Activated CD4-positive, alpha-beta memory T cell treated with anti-CD3 and anti-CD28 coated beads for 36 hours (primary cell): ENCODE measurements around the gene LPIN2. TPM values are rescaled to one million over a fixed set of nuclear protein-coding genes. Genes with fewer than 3 reads are reported as not detected.
"Not testable (repeated sequence)": the region's sequence is repeated elsewhere in the genome, so short reads cannot be mapped to it uniquely, and the experiment has no call there.

Experiments used
- CTCF ChIA-PET: fragments of 350-600 bp; sonication (Branson Sonifier 250); formaldehyde crosslinking; loops from one replicate; lab custom pipeline; 2021; ENCODE audit warnings: antibody characterized with exemption, inconsistent platforms; lab: Charles Lee
- POLR2A ChIA-PET: fragments of 350-600 bp; sonication (Branson Sonifier 250); formaldehyde crosslinking; loops from one replicate; lab custom pipeline; 2021; ENCODE audit warnings: antibody characterized with exemption; lab: Charles Lee
- DNase-seq: peaks from one replicate; pipeline ENCODE4 v3.0.0-alpha.2; 2020
- H3K27ac Mint-ChIP-seq: one replicate; pipeline ENCODE4 v1.8.0; 2021; ENCODE audit warnings: mixed read lengths
- H3K27me3 Mint-ChIP-seq: one replicate; pipeline ENCODE4 v1.8.0; 2021; ENCODE audit warnings: mixed read lengths
- H3K36me3 Mint-ChIP-seq: one replicate; pipeline ENCODE4 v1.8.0; 2021; ENCODE audit warnings: mixed read lengths
- H3K4me1 Mint-ChIP-seq: one replicate; pipeline ENCODE4 v1.8.0; 2021; ENCODE audit warnings: low read depth, mixed read lengths
- H3K4me3 Mint-ChIP-seq: one replicate; pipeline ENCODE4 v1.8.0; 2021; ENCODE audit warnings: mild to moderate bottlenecking, mixed read lengths
- H3K9me3 Mint-ChIP-seq: one replicate; pipeline ENCODE4 v1.8.0; 2021; ENCODE audit warnings: mixed read lengths
- intact Hi-C: fragments of 100-400 bp; cut with micrococcal nuclease; formaldehyde crosslinking; loops from one replicate; pipeline ENCODE4 v1.15.1; 2023
- total RNA-seq, 2 experiments: library from RNA; stranded (reverse); gene quantifications; one replicate each; pipeline ENCODE4 v1.2.3, GENCODE V29; 2021

Gene LPIN2
- total RNA-seq, 2 experiments from 2014 or later: 102 to 107 TPM

DNA sequence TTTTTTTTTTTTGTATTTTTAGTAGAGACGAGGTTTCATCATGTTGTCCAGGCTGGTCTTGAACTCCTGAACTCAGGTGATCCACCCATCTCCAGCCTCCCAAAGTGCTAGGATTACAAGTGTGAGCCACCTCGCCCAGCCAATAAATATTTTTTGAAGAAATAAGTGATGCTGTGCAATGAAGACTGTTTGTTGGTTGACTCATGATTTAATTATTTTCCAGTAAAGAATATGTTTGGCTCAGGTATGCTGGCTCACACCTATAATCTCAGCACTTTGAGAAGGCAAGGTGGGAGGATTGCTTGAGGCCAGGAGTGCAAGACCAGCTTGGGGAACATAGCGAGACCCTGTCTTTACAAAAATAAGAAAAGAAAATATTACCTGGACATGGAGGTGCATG lies 41.8 kb upstream of the LPIN2 start:
- H3K36me3 Mint-ChIP-seq: peaks cover 7% of the 10 kb centered on the region
- peaks cover 7% of the 10 kb centered on the region for H3K9me3 Mint-ChIP-seq
- H3K27ac Mint-ChIP-seq: no peak overlapping the region
- H3K4me3 Mint-ChIP-seq: no peak overlapping the region
- intact Hi-C loops: no loop called here
- no peak for DNase-seq
- H3K27me3 Mint-ChIP-seq: no peaks in the 10 kb centered on the region
- ChIA-PET CTCF (interaction anchor here (0.8 to 2.2 kb wide), 3 partner anchors 9 to 85 kb away, joined by 3 to 7 read pairs (median 4); no protein-coding TSS in a partner anchor), POLR2A (no interaction called here)
- H3K4me1 Mint-ChIP-seq: peaks cover 48% of the 10 kb centered on the region

- Mint-ChIP-seq H3K27me3 (no peaks in the 10 kb centered on the region), H3K4me3 (no peak overlapping the region), H3K36me3 (peaks cover 7% of the 10 kb centered on the region), H3K9me3 (peaks cover 7% of the 10 kb centered on the region), H3K27ac (no peak overlapping the region), H3K4me1 (peaks cover 44% of the 10 kb centered on the region)
- ChIA-PET CTCF (interaction anchor here (0.6 to 1.3 kb wide), 2 partner anchors 9 to 75 kb away, joined by 3 to 4 read pairs; no protein-coding TSS in a partner anchor), POLR2A (no interaction called here)
- no peak for DNase-seq
- intact Hi-C loops: no loop called here
Measured at GRCh38 chr18:3054214-3054613, 41.3 kb upstream of the LPIN2 start.

GRCh38 chr18:3053081-3053480 lies 40.1 kb upstream of the LPIN2 start:
- ChIA-PET POLR2A (no interaction called here), CTCF (interaction anchor here (1.3 kb wide), 1 partner anchor 9 kb away, joined by 3 read pairs; no protein-coding TSS in a partner anchor)
- intact Hi-C loops: no loop called here
- Mint-ChIP-seq H3K4me3 (no peak overlapping the region), H3K4me1 (peaks cover 35% of the 10 kb centered on the region), H3K36me3 (peaks cover 7% of the 10 kb centered on the region), H3K9me3 (peaks cover 7% of the 10 kb centered on the region), H3K27ac (no peak overlapping the region), H3K27me3 (no peaks in the 10 kb centered on the region)
- DNase-seq: no peak

GRCh38 chr18:3052411-3052758 lies 39.4 kb upstream of the LPIN2 start:
- CTCF ChIA-PET: interaction anchor here (1.3 kb wide), 1 partner anchor 10 kb away, joined by 3 read pairs; no protein-coding TSS in a partner anchor
- H3K27me3 Mint-ChIP-seq: no peaks in the 10 kb centered on the region
- no peak overlapping the region for H3K4me3 Mint-ChIP-seq
- H3K36me3 Mint-ChIP-seq: peaks cover 7% of the 10 kb centered on the region
- H3K27ac Mint-ChIP-seq: peak overlapping the region; percentile 44
- no peak for DNase-seq
- POLR2A ChIA-PET: no interaction called here
- intact Hi-C loops: no loop called here
- peaks cover 7% of the 10 kb centered on the region for H3K9me3 Mint-ChIP-seq
- H3K4me1 Mint-ChIP-seq: peaks cover 31% of the 10 kb centered on the region

DNA sequence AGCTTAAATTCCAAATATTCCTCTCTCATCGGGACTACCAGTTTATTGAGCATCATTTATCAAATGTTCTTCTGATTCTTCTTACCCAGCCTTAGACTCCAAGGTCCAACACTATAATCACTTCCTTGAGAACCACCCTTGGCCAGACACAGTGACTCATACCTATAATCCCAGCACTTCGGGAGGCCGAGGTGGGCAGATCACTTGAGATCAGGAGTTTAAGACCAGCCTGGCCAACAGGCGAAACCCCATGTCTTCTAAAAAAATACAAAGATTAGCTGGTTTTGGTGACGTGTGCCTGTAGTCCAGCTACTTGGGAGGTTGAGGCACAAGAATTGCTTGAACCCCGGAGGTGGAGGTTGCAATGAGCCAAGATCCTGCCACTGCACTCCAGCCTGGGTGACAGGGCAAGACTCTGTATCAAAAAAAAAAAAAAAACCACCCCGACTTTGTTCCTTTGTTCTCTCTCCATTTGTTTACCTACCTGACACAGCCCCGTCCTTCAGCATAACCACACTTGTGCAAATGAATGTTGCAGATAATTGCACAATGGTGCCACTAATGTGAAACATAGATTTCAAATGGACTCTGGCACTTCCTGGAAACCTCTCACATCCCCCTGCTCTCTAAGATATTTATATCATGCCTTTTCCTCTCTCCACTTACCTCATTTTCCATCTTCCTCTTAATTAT lies 38.9 kb upstream of the LPIN2 start:
- CTCF ChIA-PET: no interaction called here
- Mint-ChIP-seq H3K27ac (peak overlapping the region; percentile 44), H3K36me3 (peaks cover 7% of the 10 kb centered on the region), H3K4me3 (no peak overlapping the region), H3K9me3 (peaks cover 7% of the 10 kb centered on the region), H3K4me1 (peaks cover 28% of the 10 kb centered on the region), H3K27me3 (no peaks in the 10 kb centered on the region)
- DNase-seq: no peak
- intact Hi-C loops: no loop called here
- POLR2A ChIA-PET: no interaction called here

DNA sequence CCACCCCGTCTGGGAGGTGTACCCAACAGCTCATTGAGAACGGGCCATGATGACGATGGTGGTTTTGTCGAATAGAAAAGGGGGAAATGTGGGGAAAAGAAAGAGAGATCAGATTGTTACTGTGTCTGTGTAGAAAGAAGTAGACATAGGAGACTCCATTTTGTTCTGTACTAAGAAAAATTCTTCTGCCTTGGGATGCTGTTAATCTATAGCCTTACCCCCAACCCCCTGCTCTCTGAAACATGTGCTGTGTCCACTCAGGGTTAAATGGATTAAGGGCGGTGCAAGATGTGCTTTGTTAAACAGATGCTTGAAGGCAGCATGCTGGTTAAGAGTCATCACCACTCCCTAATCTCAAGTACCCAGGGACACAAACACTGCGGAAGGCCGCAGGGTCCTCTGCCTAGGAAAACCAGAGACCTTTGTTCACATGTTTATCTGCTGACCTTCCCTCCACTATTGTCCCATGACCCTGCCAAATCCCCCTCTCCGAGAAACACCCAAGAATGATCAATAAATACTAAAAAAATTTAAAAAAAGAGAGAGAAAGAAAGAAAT lies 37.0 kb upstream of the LPIN2 start:
- H3K36me3 Mint-ChIP-seq, H3K9me3 Mint-ChIP-seq, H3K4me3 Mint-ChIP-seq, H3K27me3 Mint-ChIP-seq, intact Hi-C loops, CTCF ChIA-PET, DNase-seq, POLR2A ChIA-PET, H3K27ac Mint-ChIP-seq: not testable (repeated sequence)
- H3K4me1 Mint-ChIP-seq: peaks cover 36% of the 10 kb centered on the region

- ChIA-PET CTCF (no interaction called here), POLR2A (no interaction called here)
- no peak overlapping the region for H3K4me3 Mint-ChIP-seq
- H3K36me3 Mint-ChIP-seq: peaks cover 7% of the 10 kb centered on the region
- intact Hi-C loops: no loop called here
- H3K9me3 Mint-ChIP-seq: peaks cover 7% of the 10 kb centered on the region
- peaks cover 36% of the 10 kb centered on the region for H3K4me1 Mint-ChIP-seq
- H3K27ac Mint-ChIP-seq: no peak overlapping the region
- no peak for DNase-seq
- no peaks in the 10 kb centered on the region for H3K27me3 Mint-ChIP-seq
Measured at GRCh38 chr18:3048820-3049349, 35.9 kb upstream of the LPIN2 start.

GRCh38 chr18:3048121-3048520 lies 35.2 kb upstream of the LPIN2 start:
- DNase-seq: no peak
- Mint-ChIP-seq H3K4me1 (peaks cover 30% of the 10 kb centered on the region), H3K4me3 (no peak overlapping the region), H3K36me3 (peaks cover 1% of the 10 kb centered on the region), H3K27me3 (no peaks in the 10 kb centered on the region), H3K27ac (no peak overlapping the region), H3K9me3 (peaks cover 2% of the 10 kb centered on the region)
- CTCF ChIA-PET: no interaction called here
- POLR2A ChIA-PET: interaction anchor here (2.2 kb wide), 1 partner anchor 14 kb away, joined by 14 read pairs; no protein-coding TSS in a partner anchor
- intact Hi-C loops: no loop called here

DNA sequence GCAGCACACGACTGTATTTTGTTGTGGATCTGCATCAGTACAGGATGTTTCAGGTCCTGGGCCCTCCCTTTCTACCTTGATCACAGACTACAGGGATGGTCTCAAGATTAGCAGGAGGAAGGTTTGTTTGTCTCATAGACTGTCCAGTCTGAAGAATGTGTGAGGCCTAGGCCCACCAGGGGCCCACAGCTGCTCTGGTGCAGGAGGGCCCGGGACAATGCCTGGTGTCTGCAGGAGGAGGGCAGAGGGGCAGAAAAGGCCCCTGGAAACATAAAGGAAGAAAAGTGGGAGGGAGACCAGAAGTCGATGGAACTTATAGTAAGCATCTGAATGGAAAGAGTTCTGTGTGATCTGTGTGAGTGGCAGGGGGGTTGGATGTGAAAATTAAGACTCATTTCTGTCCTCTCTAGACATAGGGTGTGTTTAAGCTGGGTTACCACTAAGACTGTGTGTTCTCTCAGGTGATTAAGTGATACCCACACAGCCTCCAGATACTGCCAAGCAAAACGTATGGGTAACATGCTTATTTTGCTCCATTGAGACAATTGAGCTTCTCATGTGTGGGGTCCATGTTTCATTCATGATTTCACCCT lies 33.4 kb upstream of the LPIN2 start:
- POLR2A ChIA-PET: interaction anchor here (1.0 to 2.2 kb wide), 3 partner anchors 13 to 34 kb away, joined by 3 to 14 read pairs (median 5); no protein-coding TSS in a partner anchor
- Mint-ChIP-seq H3K4me3 (no peak overlapping the region), H3K4me1 (peaks cover 20% of the 10 kb centered on the region), H3K27ac (peak overlapping the region; percentile 49), H3K36me3 (no peaks in the 10 kb centered on the region), H3K9me3 (no peaks in the 10 kb centered on the region), H3K27me3 (no peaks in the 10 kb centered on the region)
- DNase-seq: peak; percentile 52
- CTCF ChIA-PET: interaction anchor here (0.7 to 4.5 kb wide), 2 partner anchors 16 to 83 kb away, joined by 3 to 25 read pairs; no protein-coding TSS in a partner anchor
- intact Hi-C loops: loop anchor here (1.0 to 2.0 kb wide), 3 partner anchors 15 to 48 kb away; partner anchors contain the start of gene LPIN2

- CTCF ChIA-PET: interaction anchor here (0.6 to 4.5 kb wide), 3 partner anchors 17 to 125 kb away, joined by 3 to 25 read pairs (median 3); no protein-coding TSS in a partner anchor
- H3K4me3 Mint-ChIP-seq: no peak overlapping the region
- no peaks in the 10 kb centered on the region for H3K9me3 Mint-ChIP-seq
- POLR2A ChIA-PET: interaction anchor here (0.6 kb wide), 1 partner anchor 17 kb away, joined by 3 read pairs; no protein-coding TSS in a partner anchor
- H3K4me1 Mint-ChIP-seq: peaks cover 22% of the 10 kb centered on the region
- no peaks in the 10 kb centered on the region for H3K36me3 Mint-ChIP-seq
- no peak for DNase-seq
- no peak overlapping the region for H3K27ac Mint-ChIP-seq
- H3K27me3 Mint-ChIP-seq: no peaks in the 10 kb centered on the region
- intact Hi-C loops: no loop called here
Measured at GRCh38 chr18:3044931-3045698, 32.2 kb upstream of the LPIN2 start.

DNA sequence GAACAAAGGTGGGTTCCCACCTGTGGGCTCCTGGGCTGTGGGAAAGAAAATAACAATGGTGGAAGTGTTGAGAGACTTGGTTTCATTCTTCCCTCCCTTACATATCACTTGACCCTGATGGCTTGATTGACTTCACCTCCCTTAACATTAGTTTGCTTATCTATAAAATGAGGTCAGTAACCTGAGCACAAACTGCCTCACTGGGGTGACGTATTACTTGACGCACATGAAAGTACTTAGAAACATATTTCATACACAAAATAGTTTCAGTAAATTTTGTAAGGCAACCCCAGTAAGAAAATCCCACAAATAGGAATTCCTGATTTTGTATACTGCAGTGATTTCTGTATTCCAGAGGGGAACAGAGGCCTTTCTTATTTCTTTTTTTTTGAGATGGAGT lies 29.4 kb upstream of the LPIN2 start:
- Mint-ChIP-seq H3K4me1 (peaks cover 33% of the 10 kb centered on the region), H3K27ac (no peak overlapping the region), H3K9me3 (no peaks in the 10 kb centered on the region), H3K4me3 (no peak overlapping the region), H3K36me3 (no peaks in the 10 kb centered on the region), H3K27me3 (no peaks in the 10 kb centered on the region)
- ChIA-PET CTCF (no interaction called here), POLR2A (no interaction called here)
- DNase-seq: no peak
- intact Hi-C loops: no loop called here
